HG02642 (cell line): ENCODE data around the gene ERFE.

Experiments used
- ATAC-seq: cut with Tn5 transposase; IDR thresholded peaks from one replicate; pipeline ENCODE4 v1.9.1; 2021; ENCODE audit warnings: mild to moderate bottlenecking; ENCODE audit not compliant: unreplicated experiment, poor library complexity

Gene ERFE

GRCh38 chr2:238125127-238125885, 33.5 kb upstream of the ERFE start:
- ATAC-seq, result no peak

GRCh38 chr2:238126338-238126737, 32.4 kb upstream of the ERFE start:
- no peak for ATAC-seq

GRCh38 chr2:238126775-238127164, 32.0 kb upstream of the ERFE start:
- no peak for ATAC-seq

GRCh38 chr2:238127165-238128060, 31.4 kb upstream of the ERFE start:
- ATAC-seq, result no peak

GRCh38 chr2:238128061-238128440, 30.7 kb upstream of the ERFE start:
- no peak for ATAC-seq

- no peak for ATAC-seq
These were observed 30.2 kb upstream of the ERFE start for GRCh38 chr2:238128534-238129001.

- ATAC-seq, result no peak
These were observed 29.4 kb upstream of the ERFE start for GRCh38 chr2:238129166-238130010.

- ATAC-seq, result no peak
These were observed 28.6 kb upstream of the ERFE start for GRCh38 chr2:238130111-238130695.

GRCh38 chr2:238130696-238131628, 27.8 kb upstream of the ERFE start:
- no peak for ATAC-seq

GRCh38 chr2:238131761-238132462, 26.9 kb upstream of the ERFE start:
- no peak for ATAC-seq

- no peak for ATAC-seq
These were observed 26.0 kb upstream of the ERFE start for GRCh38 chr2:238132463-238133450.

- no peak for ATAC-seq
These were observed 25.0 kb upstream of the ERFE start for GRCh38 chr2:238133499-238134392.

GRCh38 chr2:238134393-238134785, 24.4 kb upstream of the ERFE start:
- ATAC-seq, result no peak

GRCh38 chr2:238135601-238136150, 23.1 kb upstream of the ERFE start:
- no peak for ATAC-seq

GRCh38 chr2:238136820-238137537, 21.8 kb upstream of the ERFE start:
- no peak for ATAC-seq
